Thoracic aorta (tissue), 2 donors: ENCODE data around the gene SESN3. TPM values are rescaled to one million over a fixed set of nuclear protein-coding genes. Genes with fewer than 3 reads are reported as not detected.

Experiments
- ATAC-seq: fragments of 150-250 bp; one replicate; pipeline ENCODE4 v1.8.0; 2017; ENCODE audit warnings: low read depth; ENCODE audit not compliant: insufficient number of reproducible peaks, low FRiP score
- DNase-seq: peaks from one replicate; pipeline ENCODE4 v3.0.0-alpha.2; 2020; ENCODE audit warnings: low spot score
- H3K27ac ChIP-seq, 2 donors: fragments of 200-600 bp; sonication (generic); 1 replicate in 1 of 2; 2 replicates in 1 of 2; pipeline ENCODE4 v1.5.1; 2016; ENCODE audit warnings: mild to moderate bottlenecking in 2 of 2, moderate library complexity in 2 of 2
- H3K27me3 ChIP-seq: fragments of 200-600 bp; sonication (generic); replicated peaks from 2 replicates; pipeline ENCODE4 v1.6.0; 2016; ENCODE audit warnings: mild to moderate bottlenecking; ENCODE audit not compliant: insufficient read depth
- H3K36me3 ChIP-seq: fragments of 200-600 bp; sonication (generic); one replicate; pipeline ENCODE4 v1.5.1; 2016
- H3K4me1 ChIP-seq, 2 donors: fragments of 200-600 bp; sonication (generic); 1 replicate in 1 of 2; 2 replicates in 1 of 2; pipeline versions ENCODE4 v1.5.1 to v1.6.0; 2016; ENCODE audit warnings: low read depth in 2 of 2, mild to moderate bottlenecking in 1 of 2; ENCODE audit not compliant: control insufficient read depth in 1 of 2
- H3K4me3 ChIP-seq: fragments of 200-600 bp; sonication (generic); 2 replicates; pipeline ENCODE4 v1.5.1; 2016; ENCODE audit warnings: mild to moderate bottlenecking
- H3K9me3 ChIP-seq: fragments of 200-600 bp; sonication (generic); 2 replicates; pipeline ENCODE4 v1.5.1; 2016
- CTCF ChIP-seq: fragments of 200-600 bp; sonication (generic); IDR thresholded peaks from one replicate; pipeline ENCODE4 v1.5.1; 2019; ENCODE audit warnings: antibody characterized with exemption
- total RNA-seq, 2 donors: library from RNA; depleted of rRNA; stranded (reverse); fragments of >200 nt; gene quantifications; one replicate each; pipeline versions ENCODE4 v1.1.0 to v1.2.3, GENCODE V29; 2016

SESN3 gene
- total RNA-seq, 2 donors from 2014 or later: 37.9 to 41.3 TPM

DNA sequence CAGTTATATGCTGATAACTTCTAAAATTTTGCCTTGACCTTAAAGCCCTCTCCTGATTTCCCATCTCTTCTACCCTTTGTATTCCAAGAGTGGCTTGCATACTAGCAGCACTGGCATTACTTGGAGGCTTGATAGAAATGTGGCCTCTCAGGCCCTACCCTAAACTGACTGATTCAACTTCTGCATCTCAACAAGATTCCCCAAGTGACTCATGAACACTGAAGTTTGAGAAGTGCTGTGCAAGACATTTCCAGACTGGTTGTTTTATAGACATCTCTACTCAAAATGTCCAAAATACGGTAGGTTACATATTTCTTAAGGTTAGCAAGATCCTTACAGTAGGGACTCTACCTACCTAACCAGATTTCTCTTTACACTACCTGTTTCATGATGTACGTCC, 48.6 kb downstream of the SESN3 start:
- H3K36me3 ChIP-seq: peaks cover 7% of the 10 kb centered on the region
- no peak for ATAC-seq
- no peak overlapping the region for H3K4me3 ChIP-seq
- H3K27me3 ChIP-seq: no peaks in the 10 kb centered on the region
- H3K4me1 ChIP-seq: no peaks in the 10 kb centered on the region
- H3K9me3 ChIP-seq: no peaks in the 10 kb centered on the region
- no peak overlapping the region for H3K27ac ChIP-seq
- TF ChIP-seq CTCF: no peak
- no peak for DNase-seq

DNA sequence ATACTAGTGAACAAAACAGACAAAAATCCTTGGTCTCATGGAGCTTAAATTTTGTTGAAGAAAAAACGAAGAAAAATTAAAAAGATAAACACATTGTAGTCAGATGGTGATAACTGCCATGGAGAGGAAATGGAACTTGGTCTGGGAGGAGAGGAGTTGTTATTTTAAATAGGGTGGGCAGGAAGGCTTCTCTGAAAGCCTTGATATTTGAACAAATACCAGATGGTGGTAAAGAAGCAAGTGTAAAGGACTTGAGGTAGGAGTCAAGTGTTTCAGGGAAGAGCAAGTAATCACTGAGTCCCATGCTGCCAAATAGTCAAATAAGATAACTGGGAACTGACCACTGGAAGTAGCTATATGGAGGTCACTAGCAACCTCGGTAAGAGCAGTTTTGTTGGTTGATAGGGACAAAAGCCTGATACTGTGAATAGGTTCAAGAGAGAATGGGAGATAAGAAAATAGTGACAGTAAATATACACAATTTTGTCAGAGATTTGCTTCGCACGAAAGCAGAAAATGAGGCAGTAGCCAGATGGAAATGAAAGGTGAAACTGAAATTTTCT, 55.1 kb downstream of the SESN3 start:
- TF ChIP-seq CTCF: no peak
- no peaks in the 10 kb centered on the region for H3K4me1 ChIP-seq
- no peaks in the 10 kb centered on the region for H3K36me3 ChIP-seq
- H3K4me3 ChIP-seq: no peak overlapping the region
- H3K27ac ChIP-seq: no peak overlapping the region
- ATAC-seq (no peak), DNase-seq (no peak)
- H3K27me3 ChIP-seq: no peaks in the 10 kb centered on the region
- no peaks in the 10 kb centered on the region for H3K9me3 ChIP-seq

GRCh38 chr11:95170294-95170693, 60.7 kb downstream of the SESN3 start:
- Histone ChIP-seq H3K4me3 (no peak overlapping the region), H3K27me3 (no peaks in the 10 kb centered on the region), H3K27ac (no peak overlapping the region), H3K9me3 (no peaks in the 10 kb centered on the region), H3K36me3 (no peaks in the 10 kb centered on the region), H3K4me1 (no peaks in the 10 kb centered on the region)
- no peak for DNase-seq
- no peak for TF ChIP-seq CTCF
- no peak for ATAC-seq

DNA sequence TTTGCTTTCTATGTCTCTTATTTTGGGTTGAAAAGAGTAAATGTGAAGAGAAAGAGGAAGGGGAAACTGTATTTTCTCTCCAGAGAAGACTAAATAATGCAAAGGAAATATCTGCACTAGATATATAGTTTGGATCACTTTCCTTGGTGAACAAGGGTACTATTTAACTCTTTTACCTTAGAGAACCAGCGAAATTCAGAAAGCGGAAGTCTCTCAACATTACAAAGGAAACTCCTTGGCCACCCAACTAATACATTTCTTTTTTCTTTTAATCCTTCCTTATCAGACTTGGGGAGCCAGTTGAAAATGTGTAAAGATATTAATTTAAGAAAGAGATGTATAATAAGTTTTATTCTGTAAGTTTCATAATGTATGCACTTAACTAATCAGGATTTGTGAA, 64.2 kb downstream of the SESN3 start:
- H3K27me3 ChIP-seq: no peaks in the 10 kb centered on the region
- no peak for ATAC-seq
- no peak for DNase-seq
- no peaks in the 10 kb centered on the region for H3K9me3 ChIP-seq
- no peaks in the 10 kb centered on the region for H3K36me3 ChIP-seq
- no peak overlapping the region for H3K4me3 ChIP-seq
- H3K4me1 ChIP-seq: no peaks in the 10 kb centered on the region
- H3K27ac ChIP-seq: no peak overlapping the region
- TF ChIP-seq CTCF: no peak

DNA sequence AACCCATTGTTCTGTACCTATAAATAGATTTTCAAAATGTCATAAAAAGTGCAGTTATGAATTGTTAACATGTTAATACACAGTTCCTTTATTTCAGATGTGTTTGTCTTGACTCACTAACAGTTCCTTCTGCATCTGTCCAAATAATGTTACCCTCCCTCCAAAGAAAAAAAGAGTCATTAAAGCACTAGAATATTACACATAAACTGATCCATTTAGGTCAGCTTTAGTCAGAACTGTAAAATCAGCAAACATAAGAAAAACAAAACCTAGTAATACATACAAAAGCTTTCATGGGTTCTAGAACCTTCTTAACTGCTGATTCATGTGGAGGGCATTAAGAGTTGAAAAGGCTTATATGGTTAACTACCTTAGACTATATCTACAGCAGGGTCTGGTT, 65.4 kb downstream of the SESN3 start:
- Histone ChIP-seq H3K36me3 (no peaks in the 10 kb centered on the region), H3K9me3 (no peaks in the 10 kb centered on the region), H3K4me1 (no peaks in the 10 kb centered on the region), H3K27ac (no peak overlapping the region), H3K4me3 (no peak overlapping the region), H3K27me3 (no peaks in the 10 kb centered on the region)
- ATAC-seq (no peak), DNase-seq (no peak)
- TF ChIP-seq CTCF: no peak
